ENCODE measurements around the gene TRUB2. TPM values are rescaled to one million over a fixed set of nuclear protein-coding genes. Genes with fewer than 3 reads are reported as not detected.

Gene TRUB2, protein sequence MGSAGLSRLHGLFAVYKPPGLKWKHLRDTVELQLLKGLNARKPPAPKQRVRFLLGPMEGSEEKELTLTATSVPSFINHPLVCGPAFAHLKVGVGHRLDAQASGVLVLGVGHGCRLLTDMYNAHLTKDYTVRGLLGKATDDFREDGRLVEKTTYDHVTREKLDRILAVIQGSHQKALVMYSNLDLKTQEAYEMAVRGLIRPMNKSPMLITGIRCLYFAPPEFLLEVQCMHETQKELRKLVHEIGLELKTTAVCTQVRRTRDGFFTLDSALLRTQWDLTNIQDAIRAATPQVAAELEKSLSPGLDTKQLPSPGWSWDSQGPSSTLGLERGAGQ
- 20.7 and 23.3 TPM in 2 replicates for total RNA-seq

GRCh38 chr9:128322404-128323211 is at the start of gene TRUB2, which contains the start of gene COQ4:
Gene TRUB2, minus strand, starts transcription at chr9:128322447. Its CDS starts 39 bp downstream, at chr9:128322408.
Gene COQ4, plus strand, starts transcription at chr9:128322839. Its CDS starts 20 bp downstream, at chr9:128322859.

DNA sequence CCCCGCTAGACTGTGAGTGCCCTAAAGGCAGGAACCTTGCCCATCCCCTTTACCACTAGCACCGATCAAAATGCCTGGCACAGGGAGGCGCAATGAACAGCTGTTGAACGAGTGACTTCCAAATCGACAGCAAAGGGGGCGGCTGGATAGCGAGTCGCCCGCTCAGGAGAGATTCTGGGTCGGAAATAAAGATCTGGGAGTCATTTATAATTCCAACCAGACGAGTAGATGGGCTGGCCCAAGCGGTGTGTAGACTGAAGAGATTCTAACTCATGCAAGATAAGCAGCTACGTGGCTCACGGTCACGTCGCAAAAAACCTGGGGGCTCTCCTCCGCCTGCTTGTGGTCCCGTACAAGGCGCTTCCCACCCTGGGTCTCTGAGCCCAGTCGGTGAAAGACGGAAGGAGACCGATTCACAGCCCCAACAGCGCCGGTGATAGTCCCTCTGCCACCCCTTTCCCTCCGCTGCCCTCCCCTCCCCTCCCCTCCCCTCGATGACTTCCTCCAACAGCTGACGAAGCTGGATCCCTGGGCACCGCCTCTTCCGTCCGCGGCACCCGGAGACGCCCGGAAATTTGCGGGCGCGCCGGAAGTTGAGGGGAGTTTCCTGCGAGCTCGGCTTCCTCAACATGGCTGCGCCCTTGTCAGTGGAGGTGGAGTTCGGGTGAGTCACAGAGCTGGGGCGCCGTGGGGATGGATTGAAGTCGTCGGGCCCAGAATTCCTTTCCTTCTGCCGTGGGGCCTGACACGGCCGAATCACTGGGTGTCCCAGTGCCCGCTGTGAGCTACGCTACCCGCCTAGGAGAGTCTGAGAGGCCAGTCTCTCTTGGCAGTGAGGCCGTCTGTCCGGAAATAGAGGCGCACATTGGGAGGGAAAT is 48.7 kb upstream of the TRUB2 start, which contains the start of gene URM1:
URM1 (plus strand) TSS at position 623 of the 878 bp plus-strand sequence; CDS start at position 630, 7 bp downstream.

GRCh38 chr9:128339761-128340690 is 17.8 kb upstream of the TRUB2 start, which contains the start of gene SLC27A4:
Gene SLC27A4, plus strand, starts transcription at chr9:128340527. Its CDS starts 2,606 bp downstream, at chr9:128343133.

DNA sequence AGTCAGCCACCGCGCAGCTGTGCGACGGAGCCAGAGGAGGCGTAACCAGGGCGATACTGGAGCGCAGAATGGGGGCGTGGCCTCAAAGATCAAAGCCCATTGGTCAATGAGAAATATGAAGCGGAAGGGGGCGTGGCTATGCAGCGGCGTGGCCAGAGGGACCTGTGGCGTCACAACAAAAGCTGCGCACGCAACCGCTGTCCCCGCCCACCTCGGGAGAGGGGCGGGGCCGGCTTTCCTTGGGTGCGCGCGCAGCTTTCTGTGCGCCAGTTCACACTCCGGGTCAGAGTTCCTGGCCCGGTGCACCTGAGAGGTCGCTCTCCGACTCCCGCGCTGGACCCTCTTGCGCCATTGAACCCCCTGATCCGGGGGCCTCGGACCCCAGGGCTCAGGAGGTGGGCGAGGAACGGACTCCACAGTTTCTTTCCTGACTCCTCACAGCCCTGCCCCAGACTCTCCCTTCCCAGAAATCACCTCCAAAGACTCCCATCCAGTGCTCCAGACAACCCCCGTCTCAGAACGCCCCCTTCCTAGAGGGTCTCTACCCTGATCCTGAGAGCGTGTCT is 46.2 kb downstream of the TRUB2 start, which contains the start of gene SWI5:
SWI5 (plus strand) TSS at position 269 of the 566 bp plus-strand sequence.

DNA sequence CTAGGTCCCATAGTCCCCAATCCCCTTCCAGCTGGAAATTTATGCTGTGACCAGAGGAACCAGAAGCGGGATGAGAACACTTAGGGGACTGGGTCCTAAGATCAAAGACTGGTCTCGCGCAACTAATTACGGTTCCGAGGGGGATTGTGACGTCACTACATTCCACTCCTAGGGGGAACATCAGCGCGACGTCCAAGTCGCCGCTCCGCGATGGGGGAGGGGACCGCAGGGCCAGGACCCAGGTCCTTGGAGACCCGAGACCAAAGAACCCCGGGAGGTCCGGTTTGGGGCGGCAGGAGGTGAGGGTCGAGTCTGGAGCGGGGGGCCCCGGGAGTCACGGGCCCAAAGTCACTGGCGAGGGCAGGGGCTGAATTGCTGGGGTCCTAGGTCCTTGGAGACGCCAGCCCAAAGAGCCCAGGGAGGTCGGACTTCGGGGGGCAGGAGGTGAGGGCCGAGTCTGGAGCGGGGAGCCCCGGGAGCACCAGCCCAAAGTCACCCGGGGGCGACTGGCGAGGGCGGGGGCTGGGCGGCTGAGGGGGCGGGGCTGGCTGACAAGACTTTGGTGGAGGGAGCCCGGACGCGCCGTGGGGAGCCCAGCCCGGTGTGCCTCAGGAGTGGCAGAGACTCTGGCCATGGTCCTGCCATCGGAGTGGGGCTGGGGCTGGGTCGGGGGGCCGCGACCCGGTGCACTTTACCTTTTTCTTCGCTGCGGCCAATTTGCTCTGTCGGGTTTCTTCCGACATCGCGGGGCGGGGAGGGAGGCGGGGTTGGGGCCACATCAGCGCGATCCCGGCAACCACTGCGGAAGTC is 46.8 kb downstream of the TRUB2 start, which contains the start of gene GOLGA2:
GOLGA2 (minus strand) TSS at position 810 of the 810 bp plus-strand sequence; CDS start at position 779, 31 bp downstream.

Other genes starting within 250 kb of the TRUB2 start
- gene PTGES2, start 194.7 kb downstream of the TRUB2 start, total RNA-seq: 56.1 and 57.6 TPM in 2 replicates
- not detected in 2 replicates for gene LCN2, start 173.0 kb downstream of the TRUB2 start, total RNA-seq
- gene BBLN, start 162.2 kb downstream of the TRUB2 start, total RNA-seq: 37.6 and 39.0 TPM in 2 replicates
- gene CIZ1, start 130.9 kb downstream of the TRUB2 start, total RNA-seq: 33.6 and 47.6 TPM in 2 replicates
- 0.57 and 0.66 TPM in 2 replicates for gene DNM1, start 119.1 kb downstream of the TRUB2 start, total RNA-seq
- gene GOLGA2, start 46.4 kb downstream of the TRUB2 start, total RNA-seq: 65.9 and 73.5 TPM in 2 replicates
- gene SWI5, start 46.2 kb downstream of the TRUB2 start, total RNA-seq: 24.9 and 26.3 TPM in 2 replicates
- gene COQ4, start 392 bp upstream of the TRUB2 start, total RNA-seq: 31.1 and 36.1 TPM in 2 replicates
- gene SLC27A4, start 18.1 kb upstream of the TRUB2 start, total RNA-seq: 29.3 and 33.7 TPM in 2 replicates
- gene URM1, start 48.9 kb upstream of the TRUB2 start, total RNA-seq: 54.8 and 55.3 TPM in 2 replicates
- gene CERCAM, start 98.4 kb upstream of the TRUB2 start, total RNA-seq: 20.7 and 22.5 TPM in 2 replicates
- gene ODF2, start 133.6 kb upstream of the TRUB2 start, total RNA-seq: 41.6 and 44.8 TPM in 2 replicates
- gene GLE1, start 182.3 kb upstream of the TRUB2 start, total RNA-seq: 27.4 and 34.9 TPM in 2 replicates
- gene SPTAN1, start 230.1 kb upstream of the TRUB2 start, total RNA-seq: 372 and 467 TPM in 2 replicates

Measured in thoracic aorta endothelial cell (primary cell).